Transverse colon (tissue), 4 donors: Measurements from ENCODE around the gene APBB2. TPM values are rescaled to one million over a fixed set of nuclear protein-coding genes. Genes with fewer than 3 reads are reported as not detected.

Experiments used
- DNase-seq: peaks from one replicate; pipeline ENCODE4 v3.0.0-alpha.2; 2019
- H3K27ac ChIP-seq, 4 donors: fragments of 200-600 bp; sonication (generic); 2 replicates each; pipeline ENCODE4 v1.5.1; 2016 to 2018; ENCODE audit warnings: inconsistent platforms in 4 of 4
- H3K27me3 ChIP-seq: fragments of 200-600 bp; sonication (generic); 2 replicates; pipeline ENCODE4 v1.5.1; 2017; ENCODE audit warnings: inconsistent platforms
- H3K36me3 ChIP-seq, 4 donors: fragments of 200-600 bp; sonication (generic); 2 replicates each; pipeline ENCODE4 v1.5.1; 2017 to 2019; ENCODE audit warnings: inconsistent platforms in 4 of 4
- H3K4me1 ChIP-seq, 4 donors: fragments of 200-600 bp; sonication (generic); 2 replicates each; pipeline ENCODE4 v1.5.1; 2017 to 2020; ENCODE audit warnings: inconsistent platforms in 4 of 4
- H3K4me3 ChIP-seq, 4 donors: fragments of 200-600 bp; sonication (generic); 1 replicate in 1 of 4; 2 replicates in 3 of 4; pipeline versions ENCODE4 v1.5.1 to v1.6.1; 2017 to 2019; ENCODE audit warnings: inconsistent platforms in 4 of 4
- H3K9me3 ChIP-seq, 2 donors: fragments of 200-600 bp; sonication (generic); 2 replicates each; pipeline ENCODE4 v1.5.1; 2017 to 2019; ENCODE audit warnings: inconsistent platforms in 2 of 2
- CTCF ChIP-seq, 5 experiments: fragments of 200-600 bp in 3 of 5; fragments of 450-650 bp in 2 of 5; sonication (generic) in 3 of 5; IDR thresholded peaks; 1 replicate in 2 of 5; 2 replicates in 3 of 5; pipeline ENCODE4 v1.5.1; 2016 to 2017; ENCODE audit warnings: antibody characterized with exemption in 5 of 5, inconsistent platforms in 3 of 5, mild to moderate bottlenecking in 2 of 5, moderate library complexity in 1 of 5
- EP300 ChIP-seq: sonication (generic); formaldehyde crosslinking; IDR thresholded peaks from one replicate; pipeline ENCODE4 v1.6.1; 2017; ENCODE audit warnings: antibody characterized with exemption, low read depth
- POLR2A ChIP-seq: fragments of 450-650 bp; IDR thresholded peaks from one replicate; pipeline ENCODE4 v1.6.1; 2016; ENCODE audit warnings: antibody characterized with exemption, mild to moderate bottlenecking, moderate library complexity
- POLR2AphosphoS5 ChIP-seq, 3 donors: sonication (generic); formaldehyde crosslinking; IDR thresholded peaks; one replicate each; pipeline ENCODE4 v1.6.1; 2016; ENCODE audit warnings: antibody characterized with exemption in 3 of 3
- WGBS, 2 donors: methylation state at CpG; one replicate each; pipeline ENCODE4 v1.1.5; 2018; ENCODE audit warnings: low coverage in 1 of 2; 5-methylcytosine and 5-hydroxymethylcytosine counted together
- in situ Hi-C, 4 donors: fragments of 200-750 bp; cut with MboI; loops; one replicate each; pipeline versions ENCODE4 v1.15.0 to v1.15.1; 2017; ENCODE audit warnings: low sequenced_read_pairs in 3 of 4, low pct_ligation_motif_present in 1 of 4, low pct_unique_long_range_greater_than_20kb in 1 of 4
- intact Hi-C: fragments of 100-400 bp; cut with DNase I; formaldehyde crosslinking; loops from one replicate; pipeline ENCODE4 v1.15.1; 2023; ENCODE audit warnings: low total_unique reads
- total RNA-seq, 4 donors: library from RNA; depleted of rRNA; stranded (reverse); fragments of >200 nt; gene quantifications; one replicate each; pipeline ENCODE4 v1.1.0, GENCODE V29; 2016

Gene APBB2
- total RNA-seq, 4 donors from 2014 or later = 37.1 to 138 (median 90.1) TPM

DNA sequence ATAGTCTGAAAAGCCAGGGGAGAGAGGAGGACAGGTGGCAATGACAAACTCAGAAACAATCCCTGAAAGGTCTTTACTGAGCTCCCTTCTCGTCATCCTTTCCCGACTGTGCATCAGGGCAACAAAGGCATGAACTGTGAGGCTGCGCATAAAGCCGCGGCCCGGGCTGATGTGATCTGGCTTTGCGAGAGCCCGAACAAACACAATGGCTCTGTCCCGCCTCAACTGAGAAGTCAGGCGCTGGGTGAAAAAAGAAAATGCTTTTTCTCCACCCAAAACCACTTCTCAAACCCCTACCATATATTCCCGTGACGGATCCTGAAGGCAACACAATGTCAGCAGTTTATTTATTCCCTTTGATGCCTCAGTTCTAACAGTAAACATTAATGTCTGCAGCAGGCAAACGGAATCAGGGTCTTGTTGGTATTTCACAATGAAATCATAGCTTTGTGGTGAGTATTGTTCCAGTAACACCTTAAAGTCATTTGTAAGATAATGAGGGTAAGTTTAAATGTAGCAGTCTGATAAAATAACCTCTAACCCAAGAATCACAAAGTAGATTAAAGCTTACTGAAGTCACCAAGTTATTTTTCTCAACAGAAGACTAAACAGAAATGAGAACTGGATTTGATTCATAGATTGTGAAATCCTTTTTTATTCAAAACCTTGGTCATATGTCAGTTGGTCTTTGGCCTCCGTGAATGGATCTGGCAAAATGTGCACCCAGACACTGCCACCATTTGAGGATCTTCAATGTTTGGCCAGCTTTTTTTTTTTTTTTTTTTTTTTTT lies 67.4 kb downstream of the APBB2 start:
- TF ChIP-seq POLR2A (no peak), EP300 (no peak), CTCF (IDR thresholded peaks at IDR 0.05) (no peak), POLR2AphosphoS5 (IDR thresholded peaks at IDR 0.05) (no peak)
- in situ Hi-C loops (no loop called here), intact Hi-C loops (no loop called here)
- Histone ChIP-seq H3K4me3 (no peak overlapping the region), H3K9me3 (no peaks in the 10 kb centered on the region), H3K27ac (peak overlapping the region in 3 of 4 donors; percentile 81 to 89 (median 82)), H3K36me3 (no peaks in the 10 kb centered on the region), H3K4me1 (peaks cover 18 to 43% (median 33%) of the 10 kb centered on the region in 4 donors), H3K27me3 (no peaks in the 10 kb centered on the region)
- DNase-seq = no peak
- WGBS, 2 donors = 74 to 78% methylated on average over 3 to 14 of the region's 14 CpGs

DNA sequence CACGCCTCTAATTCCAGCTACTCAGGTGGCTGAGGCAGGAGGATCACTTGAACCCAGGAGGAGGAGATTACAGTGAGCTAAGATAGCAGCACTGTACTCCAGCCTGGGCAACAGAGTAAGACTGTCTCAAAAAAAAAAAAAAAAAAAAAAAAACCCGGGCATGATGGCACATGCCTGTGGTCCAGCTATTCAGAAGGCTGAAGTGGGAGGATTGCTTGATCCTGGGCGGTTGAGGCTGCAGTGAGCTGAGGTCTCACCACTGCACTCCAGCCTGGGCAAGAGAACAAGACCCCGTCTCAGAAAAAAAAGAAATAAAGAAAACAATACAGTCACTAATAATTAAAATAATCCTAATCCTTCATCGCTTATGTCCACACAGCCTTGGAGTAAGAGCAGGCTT lies 68.1 kb downstream of the APBB2 start:
- intact Hi-C loops = no loop called here
- 81 to 100% methylated on average over 3 to 5 of the region's 5 CpGs for WGBS, 2 donors
- TF ChIP-seq CTCF (IDR thresholded peaks at IDR 0.05) (no peak), POLR2AphosphoS5 (IDR thresholded peaks at IDR 0.05) (no peak), POLR2A (no peak), EP300 (no peak)

GRCh38 chr4:41145571-41146078 lies 68.7 kb downstream of the APBB2 start:
- Histone ChIP-seq H3K36me3 (no peaks in the 10 kb centered on the region), H3K4me1 (peaks cover 18 to 48% (median 36%) of the 10 kb centered on the region in 4 donors), H3K27ac (peak overlapping the region; percentile 81 to 89 (median 82)), H3K27me3 (no peaks in the 10 kb centered on the region), H3K9me3 (no peaks in the 10 kb centered on the region), H3K4me3 (no peak overlapping the region)
- 33 to 61% methylated on average over 2 to 3 of the region's 3 CpGs for WGBS, 2 donors
- TF ChIP-seq CTCF (IDR thresholded peaks at IDR 0.05) = no peak
- TF ChIP-seq EP300 = no peak
- no peak for TF ChIP-seq POLR2AphosphoS5 (IDR thresholded peaks at IDR 0.05)
- no peak for TF ChIP-seq POLR2A
- in situ Hi-C loops = no loop called here
- intact Hi-C loops = no loop called here
- DNase-seq = no peak

More for the DNA sequence above, 68.1 kb downstream of the APBB2 start:
- no peak for DNase-seq
- in situ Hi-C loops = no loop called here
- H3K9me3 ChIP-seq = no peaks in the 10 kb centered on the region
- H3K27me3 ChIP-seq = no peaks in the 10 kb centered on the region
- H3K4me3 ChIP-seq = no peak overlapping the region
- no peaks in the 10 kb centered on the region for H3K36me3 ChIP-seq
- peak overlapping the region in 3 of 4 donors; percentile 81 to 89 (median 82) for H3K27ac ChIP-seq
- peaks cover 18 to 48% (median 36%) of the 10 kb centered on the region in 4 donors for H3K4me1 ChIP-seq

GRCh38 chr4:41144812-41145211 lies 69.5 kb downstream of the APBB2 start:
- Histone ChIP-seq H3K27me3 (no peaks in the 10 kb centered on the region), H3K4me1 (peaks cover 18 to 48% (median 36%) of the 10 kb centered on the region in 4 donors), H3K36me3 (no peaks in the 10 kb centered on the region), H3K4me3 (no peak overlapping the region), H3K27ac (peak overlapping the region; percentile 81 to 89 (median 82)), H3K9me3 (no peaks in the 10 kb centered on the region)
- in situ Hi-C loops (no loop called here), intact Hi-C loops (loop anchor here (5.0 kb wide), 1 partner anchor 72 kb away; no protein-coding TSS in a partner anchor)
- DNase-seq = no peak
- 44 to 59% methylated on average over 3 to 5 of the region's 5 CpGs for WGBS, 2 donors
- TF ChIP-seq CTCF (IDR thresholded peaks at IDR 0.05) = no peak
- no peak for TF ChIP-seq EP300
- no peak for TF ChIP-seq POLR2AphosphoS5 (IDR thresholded peaks at IDR 0.05)
- TF ChIP-seq POLR2A = no peak
